ENCODE results near the gene POR. TPM values are rescaled to one million over a fixed set of nuclear protein-coding genes. Genes with fewer than 3 reads are reported as not detected.

Gene POR
- total and polyA plus RNA-seq, 10 donors, result 49.1 to 170 (median 117) TPM

- H3K27ac ChIP-seq, result no peak overlapping the region
These were observed 62.8 kb downstream of the POR start for GRCh38 chr7:75977743-75978142.

GRCh38 chr7:75979759-75980429, 64.9 kb downstream of the POR start:
- peak; percentile 55 to 64 (median 63) for TF ChIP-seq POLR2AphosphoS5 (IDR thresholded peaks at IDR 0.05)
- no peak for TF ChIP-seq POLR2A (IDR thresholded peaks at IDR 0.05)
- H3K9me3 ChIP-seq, result no peaks in the 10 kb centered on the region
- intact Hi-C loops (cut with DNase I; ENCODE audit: low total_unique reads), result no loop called here
- peaks cover 0 to 31% (median 15%) of the 10 kb centered on the region in 6 donors for H3K4me1 ChIP-seq
- peaks cover 0 to 97% (median 58%) of the 10 kb centered on the region in 6 donors for H3K36me3 ChIP-seq
- H3K27me3 ChIP-seq (replicated peaks in 1 of 7), result no peaks in the 10 kb centered on the region
- no peak overlapping the region for H3K4me3 ChIP-seq
- DNase-seq, result peak; percentile 88
- peak overlapping the region in 6 of 8 donors; percentile 7 to 75 (median 68) for H3K27ac ChIP-seq
- 69 to 82% (median 79%) methylated on average over 18 to 22 of the region's 22 CpGs for WGBS, 5 donors

More at GRCh38 chr7:75977743-75978142, 62.8 kb downstream of the POR start:
- intact Hi-C loops (cut with DNase I; ENCODE audit: low total_unique reads), result no loop called here
- H3K4me1 ChIP-seq, result peaks cover 0 to 31% (median 17%) of the 10 kb centered on the region in 6 donors
- WGBS, 5 donors, result 84 to 92% (median 90%) methylated on average over 8 of the region's 8 CpGs
- H3K9me3 ChIP-seq, result no peaks in the 10 kb centered on the region
- no peak overlapping the region for H3K4me3 ChIP-seq
- no peak for DNase-seq
- H3K36me3 ChIP-seq, result peaks cover 0 to 96% (median 50%) of the 10 kb centered on the region in 6 donors
- TF ChIP-seq POLR2AphosphoS5 (IDR thresholded peaks at IDR 0.05) (no peak), POLR2A (IDR thresholded peaks at IDR 0.05) (no peak), CTCF (IDR thresholded peaks at IDR 0.05 in 8 of 11, conservative IDR thresholded peaks at IDR 0.05 in 3 of 11) (no peak)
- no peaks in the 10 kb centered on the region for H3K27me3 ChIP-seq (replicated peaks in 1 of 7)

GRCh38 chr7:75980430-75981202, 65.7 kb downstream of the POR start:
- Histone ChIP-seq H3K4me3 (no peak overlapping the region), H3K9me3 (no peaks in the 10 kb centered on the region), H3K4me1 (peaks cover 0 to 38% (median 19%) of the 10 kb centered on the region in 6 donors), H3K27me3 (replicated peaks in 1 of 7) (no peaks in the 10 kb centered on the region), H3K36me3 (peaks cover 0 to 99% (median 65%) of the 10 kb centered on the region in 6 donors), H3K27ac (peak overlapping the region in 5 of 8 donors; percentile 47 to 75 (median 69))
- intact Hi-C loops (cut with DNase I; ENCODE audit: low total_unique reads), result no loop called here
- 82 to 94% (median 88%) methylated on average over 20 to 29 of the region's 29 CpGs for WGBS, 5 donors
- peak; percentile 74 for DNase-seq
- peak in 2 of 3 donors; percentile 9 to 57 for TF ChIP-seq POLR2AphosphoS5 (IDR thresholded peaks at IDR 0.05)
- no peak for TF ChIP-seq POLR2A (IDR thresholded peaks at IDR 0.05)

GRCh38 chr7:75981203-75981452, 66.2 kb downstream of the POR start:
- peaks cover 0 to 41% (median 21%) of the 10 kb centered on the region in 6 donors for H3K4me1 ChIP-seq
- peaks cover 0 to 99% (median 70%) of the 10 kb centered on the region in 6 donors for H3K36me3 ChIP-seq
- TF ChIP-seq POLR2AphosphoS5 (IDR thresholded peaks at IDR 0.05) (no peak), CTCF (IDR thresholded peaks at IDR 0.05 in 8 of 11, conservative IDR thresholded peaks at IDR 0.05 in 3 of 11) (no peak), POLR2A (IDR thresholded peaks at IDR 0.05) (no peak)
- DNase-seq, result no peak
- 83 to 94% (median 86%) methylated on average over 10 to 12 of the region's 12 CpGs for WGBS, 5 donors
- no peaks in the 10 kb centered on the region for H3K27me3 ChIP-seq (replicated peaks in 1 of 7)
- no peak overlapping the region for H3K4me3 ChIP-seq
- peak overlapping the region in 1 of 8 donors; percentile 70 for H3K27ac ChIP-seq
- H3K9me3 ChIP-seq, result no peaks in the 10 kb centered on the region
- intact Hi-C loops (cut with DNase I; ENCODE audit: low total_unique reads), result no loop called here
